ENCODE data around the gene CPTP.
"Not testable (repeated sequence)": the region's sequence is repeated elsewhere in the genome, so short reads cannot be mapped to it uniquely, and the experiment has no call there.

CPTP gene

DNA sequence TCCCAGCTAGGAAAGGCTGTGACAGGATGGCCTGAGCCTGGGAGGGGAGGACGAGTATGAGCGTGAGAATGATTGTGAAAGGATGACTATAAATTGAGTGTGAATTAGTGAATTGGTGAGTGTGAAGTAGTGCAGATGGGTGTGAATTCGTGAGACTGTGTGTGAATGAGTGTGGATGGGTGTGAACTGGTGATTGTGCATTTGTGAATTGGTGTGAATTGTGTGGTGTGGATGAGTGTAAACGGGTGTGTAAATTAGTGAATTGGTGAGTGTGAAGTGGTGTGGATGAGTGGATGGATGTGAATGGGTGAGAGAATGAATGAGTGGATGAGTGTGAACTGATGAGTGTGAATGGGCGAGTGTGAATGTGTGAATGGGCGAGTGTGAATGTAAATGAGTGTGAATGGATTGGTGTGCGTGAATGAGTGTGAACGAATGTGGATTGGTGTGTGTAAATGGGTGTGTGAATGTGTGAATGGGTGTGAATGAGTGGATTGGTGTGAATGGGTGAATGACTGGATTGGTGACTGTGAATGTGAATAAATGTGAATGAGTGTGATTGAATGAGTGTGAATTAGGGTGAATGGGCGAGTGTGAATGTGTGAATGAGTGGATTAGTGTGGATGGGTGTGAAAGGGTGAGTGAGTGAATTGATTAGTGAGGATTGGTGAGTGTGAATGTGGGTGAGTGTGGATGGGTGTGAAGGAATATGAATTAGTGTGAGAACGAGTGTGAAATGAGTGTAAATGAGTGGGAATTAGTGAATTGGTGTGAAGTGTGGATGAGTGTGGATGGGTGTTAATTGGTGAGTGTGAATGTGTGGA lies 41.5 kb downstream of the CPTP start:
- no peaks in the 10 kb centered on the region for H3K27me3 ChIP-seq (ENCODE audit: control insufficient read depth, insufficient read depth, low read length)
- H3K9ac ChIP-seq (ENCODE audit: low read depth, low read length), result no peak overlapping the region
- H3K4me1 ChIP-seq (ENCODE audit: control insufficient read depth, insufficient read depth, low read length), result no peaks in the 10 kb centered on the region
- H3K27ac ChIP-seq (ENCODE audit: low read depth, low read length), result no peak overlapping the region
- no peaks in the 10 kb centered on the region for H3K36me3 ChIP-seq (ENCODE audit: control insufficient read depth, insufficient read depth, low read length)
- no peak overlapping the region for H3K4me3 ChIP-seq (ENCODE audit: low read depth, low read length)
- peaks cover 18% of the 10 kb centered on the region for H3K9me3 ChIP-seq (ENCODE audit: control insufficient read depth, insufficient read depth, low read length)

DNA sequence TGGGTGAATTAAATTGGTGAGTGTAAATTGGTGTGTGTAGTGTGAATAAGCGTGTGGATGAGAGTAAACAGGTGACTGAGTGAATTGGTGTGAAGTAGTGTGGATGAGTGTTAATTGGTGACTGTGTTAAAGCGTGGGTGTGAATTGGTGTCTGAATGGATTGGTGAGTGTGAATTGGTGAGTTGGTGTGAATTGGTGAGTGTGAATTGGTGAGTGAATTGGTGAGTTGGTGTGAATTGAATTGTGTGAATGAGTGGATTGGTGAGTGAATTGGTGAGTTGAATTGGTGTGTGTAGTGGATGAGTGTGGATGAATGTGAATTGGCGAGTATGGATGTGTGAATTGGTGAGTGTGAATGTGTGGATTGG lies 42.1 kb downstream of the CPTP start:
- Histone ChIP-seq H3K36me3 (ENCODE audit: control insufficient read depth, insufficient read depth, low read length) (no peaks in the 10 kb centered on the region), H3K27ac (ENCODE audit: low read depth, low read length) (no peak overlapping the region), H3K27me3 (ENCODE audit: control insufficient read depth, insufficient read depth, low read length) (no peaks in the 10 kb centered on the region), H3K4me3 (ENCODE audit: low read depth, low read length) (no peak overlapping the region), H3K4me1 (ENCODE audit: control insufficient read depth, insufficient read depth, low read length) (no peaks in the 10 kb centered on the region), H3K9ac (ENCODE audit: low read depth, low read length) (no peak overlapping the region), H3K9me3 (ENCODE audit: control insufficient read depth, insufficient read depth, low read length) (peaks cover 18% of the 10 kb centered on the region)

- no peaks in the 10 kb centered on the region for H3K27me3 ChIP-seq (ENCODE audit: control insufficient read depth, insufficient read depth, low read length)
- no peaks in the 10 kb centered on the region for H3K4me1 ChIP-seq (ENCODE audit: control insufficient read depth, insufficient read depth, low read length)
Measured at GRCh38 chr1:1367315-1367714, 42.7 kb downstream of the CPTP start.

GRCh38 chr1:1370094-1370493 lies 45.5 kb downstream of the CPTP start:
- H3K4me1 ChIP-seq (ENCODE audit: control insufficient read depth, insufficient read depth, low read length); H3K27me3 ChIP-seq (ENCODE audit: control insufficient read depth, insufficient read depth, low read length); H3K4me3 ChIP-seq (ENCODE audit: low read depth, low read length); H3K9ac ChIP-seq (ENCODE audit: low read depth, low read length); H3K36me3 ChIP-seq (ENCODE audit: control insufficient read depth, insufficient read depth, low read length); H3K27ac ChIP-seq (ENCODE audit: low read depth, low read length): not testable (repeated sequence)
- peaks cover 18% of the 10 kb centered on the region for H3K9me3 ChIP-seq (ENCODE audit: control insufficient read depth, insufficient read depth, low read length)

More at GRCh38 chr1:1367315-1367714, 42.7 kb downstream of the CPTP start:
- Histone ChIP-seq H3K9ac (ENCODE audit: low read depth, low read length) (no peak overlapping the region), H3K4me3 (ENCODE audit: low read depth, low read length) (no peak overlapping the region), H3K9me3 (ENCODE audit: control insufficient read depth, insufficient read depth, low read length) (peaks cover 18% of the 10 kb centered on the region), H3K27ac (ENCODE audit: low read depth, low read length) (no peak overlapping the region), H3K36me3 (ENCODE audit: control insufficient read depth, insufficient read depth, low read length) (no peaks in the 10 kb centered on the region)

DNA sequence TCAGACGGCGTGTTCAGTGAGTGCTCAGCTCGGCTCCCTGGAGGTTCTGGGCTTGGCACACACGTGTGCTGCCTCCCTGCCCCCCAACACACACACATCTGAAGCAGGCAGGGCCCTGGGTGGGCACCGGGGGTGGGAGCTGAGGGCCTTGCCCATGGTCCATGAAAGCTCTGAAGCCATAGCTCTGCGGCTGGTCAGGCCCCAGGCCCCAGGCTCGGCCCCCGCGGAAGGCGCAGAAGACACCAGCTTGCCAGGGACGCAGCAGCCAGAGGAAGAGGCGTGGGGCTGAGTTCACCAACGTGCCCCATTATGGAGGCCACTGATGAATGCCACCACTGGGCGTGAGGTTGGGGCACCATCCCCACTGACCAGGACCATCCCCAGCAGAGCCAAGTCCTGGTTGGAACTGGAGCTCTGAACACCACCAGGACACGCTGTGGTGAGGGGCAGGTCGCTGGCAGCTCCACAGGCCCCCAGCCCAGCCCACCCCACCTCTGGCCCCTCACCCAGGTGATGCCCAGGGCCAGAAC lies 46.2 kb downstream of the CPTP start:
- H3K4me1 ChIP-seq (ENCODE audit: control insufficient read depth, insufficient read depth, low read length), result 0 out of 2 replicates have a peak, but pooled peaks cover 6% of the 10 kb centered on the region
- no peak overlapping the region for H3K9ac ChIP-seq (ENCODE audit: low read depth, low read length)
- no peak overlapping the region for H3K27ac ChIP-seq (ENCODE audit: low read depth, low read length)
- peaks cover 10% of the 10 kb centered on the region for H3K36me3 ChIP-seq (ENCODE audit: control insufficient read depth, insufficient read depth, low read length)
- H3K27me3 ChIP-seq (ENCODE audit: control insufficient read depth, insufficient read depth, low read length), result no peaks in the 10 kb centered on the region
- H3K4me3 ChIP-seq (ENCODE audit: low read depth, low read length), result no peak overlapping the region
- peaks cover 16% of the 10 kb centered on the region for H3K9me3 ChIP-seq (ENCODE audit: control insufficient read depth, insufficient read depth, low read length)

DNA sequence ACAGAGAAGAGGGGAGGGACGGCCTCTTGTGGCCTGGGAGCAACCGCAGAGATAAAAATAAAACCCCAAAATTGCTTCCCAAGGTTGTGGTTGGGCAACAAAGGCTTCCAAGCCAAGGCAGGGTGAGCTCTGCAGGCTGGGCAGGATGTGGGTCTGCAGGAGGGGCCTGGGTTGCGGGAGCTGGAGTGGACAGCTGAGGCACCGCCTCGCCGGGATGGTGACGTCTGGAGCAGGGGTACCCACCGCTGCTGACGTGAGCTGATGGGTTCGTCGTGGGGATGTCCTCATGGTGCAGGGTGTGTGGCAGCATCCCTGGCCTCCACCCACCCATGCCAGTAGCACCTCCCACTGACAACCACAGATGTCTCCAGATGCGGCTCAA lies 46.8 kb downstream of the CPTP start:
- H3K27me3 ChIP-seq (ENCODE audit: control insufficient read depth, insufficient read depth, low read length), result no peaks in the 10 kb centered on the region
- 0 out of 2 replicates have a peak, but pooled peaks cover 6% of the 10 kb centered on the region for H3K4me1 ChIP-seq (ENCODE audit: control insufficient read depth, insufficient read depth, low read length)
- H3K9me3 ChIP-seq (ENCODE audit: control insufficient read depth, insufficient read depth, low read length), result peaks cover 11% of the 10 kb centered on the region
- H3K36me3 ChIP-seq (ENCODE audit: control insufficient read depth, insufficient read depth, low read length), result peaks cover 10% of the 10 kb centered on the region
- H3K9ac ChIP-seq (ENCODE audit: low read depth, low read length), result no peak overlapping the region
- no peak overlapping the region for H3K27ac ChIP-seq (ENCODE audit: low read depth, low read length)
- no peak overlapping the region for H3K4me3 ChIP-seq (ENCODE audit: low read depth, low read length)

GRCh38 chr1:1371746-1372711 lies 47.4 kb downstream of the CPTP start:
- 0 out of 2 replicates have a peak, but pooled peaks cover 6% of the 10 kb centered on the region for H3K4me1 ChIP-seq (ENCODE audit: control insufficient read depth, insufficient read depth, low read length)
- no peak overlapping the region for H3K4me3 ChIP-seq (ENCODE audit: low read depth, low read length)
- no peaks in the 10 kb centered on the region for H3K27me3 ChIP-seq (ENCODE audit: control insufficient read depth, insufficient read depth, low read length)
- peak overlapping the region; percentile 21 for H3K27ac ChIP-seq (ENCODE audit: low read depth, low read length)
- H3K9ac ChIP-seq (ENCODE audit: low read depth, low read length), result no peak overlapping the region; the same call in 1 of the 2 replicates
- peaks cover 10% of the 10 kb centered on the region for H3K36me3 ChIP-seq (ENCODE audit: control insufficient read depth, insufficient read depth, low read length)
- peaks cover 4% of the 10 kb centered on the region for H3K9me3 ChIP-seq (ENCODE audit: control insufficient read depth, insufficient read depth, low read length)

DNA sequence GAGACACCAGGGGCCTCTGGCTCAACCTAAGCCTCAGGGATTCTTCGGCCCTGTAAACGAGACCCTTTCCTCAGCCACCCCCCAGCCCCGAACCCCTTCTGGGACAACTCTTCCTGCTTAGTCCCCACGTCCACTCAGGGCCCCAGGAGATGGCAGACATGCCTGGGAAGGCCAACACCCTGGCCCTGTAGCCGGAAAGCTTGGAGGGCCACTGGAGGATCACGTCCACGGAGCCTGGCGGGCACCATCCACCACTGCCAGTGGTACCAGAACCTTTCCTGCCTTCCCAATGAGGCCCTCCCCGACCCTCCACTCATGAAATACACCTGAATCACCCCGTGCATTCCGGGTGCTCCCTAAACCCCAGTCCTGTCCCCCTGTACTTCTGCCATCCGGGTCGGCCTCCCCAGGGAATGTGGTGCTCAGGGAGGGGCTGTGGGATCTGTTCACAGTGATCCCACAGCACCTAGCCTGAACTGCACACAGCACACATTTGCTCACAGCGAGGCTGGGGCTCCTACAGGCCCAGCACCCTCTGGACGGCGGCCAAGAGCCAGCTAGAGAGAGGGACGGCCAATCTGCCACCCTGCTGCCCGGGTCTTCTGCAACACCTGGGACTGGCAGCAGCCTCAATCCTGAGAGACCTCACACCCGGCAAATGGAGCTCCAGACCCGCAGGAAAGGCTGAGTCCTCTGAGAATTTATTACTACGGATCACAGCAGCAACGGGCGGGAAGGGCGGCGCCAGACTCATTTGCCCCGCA lies 48.6 kb downstream of the CPTP start:
- Histone ChIP-seq H3K4me1 (ENCODE audit: control insufficient read depth, insufficient read depth, low read length) (0 out of 2 replicates have a peak, but pooled peaks cover 6% of the 10 kb centered on the region), H3K9ac (ENCODE audit: low read depth, low read length) (no peak overlapping the region), H3K27ac (ENCODE audit: low read depth, low read length) (no peak overlapping the region), H3K27me3 (ENCODE audit: control insufficient read depth, insufficient read depth, low read length) (no peaks in the 10 kb centered on the region), H3K4me3 (ENCODE audit: low read depth, low read length) (peak overlapping the region; percentile 14), H3K36me3 (ENCODE audit: control insufficient read depth, insufficient read depth, low read length) (peaks cover 10% of the 10 kb centered on the region), H3K9me3 (ENCODE audit: control insufficient read depth, insufficient read depth, low read length) (no peaks in the 10 kb centered on the region)

GRCh38 chr1:1373815-1374588 lies 49.4 kb downstream of the CPTP start:
- peak overlapping the region; percentile 74; the same call in 1 of the 2 replicates for H3K9ac ChIP-seq (ENCODE audit: low read depth, low read length)
- H3K27me3 ChIP-seq (ENCODE audit: control insufficient read depth, insufficient read depth, low read length), result no peaks in the 10 kb centered on the region
- peaks cover 10% of the 10 kb centered on the region for H3K36me3 ChIP-seq (ENCODE audit: control insufficient read depth, insufficient read depth, low read length)
- no peak overlapping the region for H3K27ac ChIP-seq (ENCODE audit: low read depth, low read length)
- no peaks in the 10 kb centered on the region for H3K9me3 ChIP-seq (ENCODE audit: control insufficient read depth, insufficient read depth, low read length)
- H3K4me3 ChIP-seq (ENCODE audit: low read depth, low read length), result peak overlapping the region; percentile 84
- H3K4me1 ChIP-seq (ENCODE audit: control insufficient read depth, insufficient read depth, low read length), result 0 out of 2 replicates have a peak, but pooled peaks cover 6% of the 10 kb centered on the region

- Histone ChIP-seq H3K9ac (ENCODE audit: low read depth, low read length) (peak overlapping the region; percentile 74), H3K4me1 (ENCODE audit: control insufficient read depth, insufficient read depth, low read length) (0 out of 2 replicates have a peak, but pooled peaks cover 6% of the 10 kb centered on the region), H3K4me3 (ENCODE audit: low read depth, low read length) (peak overlapping the region; percentile 84), H3K36me3 (ENCODE audit: control insufficient read depth, insufficient read depth, low read length) (peaks cover 10% of the 10 kb centered on the region), H3K27ac (ENCODE audit: low read depth, low read length) (peak overlapping the region; percentile 85), H3K9me3 (ENCODE audit: control insufficient read depth, insufficient read depth, low read length) (no peaks in the 10 kb centered on the region), H3K27me3 (ENCODE audit: control insufficient read depth, insufficient read depth, low read length) (no peaks in the 10 kb centered on the region)
Measured at GRCh38 chr1:1374589-1374928, 50.0 kb downstream of the CPTP start.
